HepG2 (cell line): Measurements from ENCODE around the gene SLC17A9. TPM values are rescaled to one million over a fixed set of nuclear protein-coding genes. Genes with fewer than 3 reads are reported as not detected.

Experiments
- BRD4 ChIP-seq: sonication (generic); formaldehyde crosslinking; IDR thresholded peaks from 2 replicates; pipeline ENCODE4 v1.4.0; 2020; ENCODE audit warnings: missing genetic modification reagents
- FOSL1 ChIP-seq: sonication (generic); formaldehyde crosslinking; IDR thresholded peaks from 2 replicates; pipeline ENCODE4 v1.9.0; 2021; ENCODE audit warnings: missing genetic modification reagents, borderline replicate concordance
- FOSL2 ChIP-seq: sonication (generic); formaldehyde crosslinking; IDR thresholded peaks from 2 replicates; pipeline ENCODE4 v1.4.0; 2020; ENCODE audit warnings: missing genetic modification reagents
- HNF1B ChIP-seq: sonication (generic); formaldehyde crosslinking; IDR thresholded peaks from 2 replicates; pipeline ENCODE4 v1.5.1; 2020; ENCODE audit warnings: mild to moderate bottlenecking, moderate library complexity, missing genetic modification reagents
- KMT2A ChIP-seq: sonication (generic); formaldehyde crosslinking; IDR thresholded peaks from 2 replicates; pipeline ENCODE4 v1.4.0; 2020; ENCODE audit warnings: missing genetic modification reagents
- MYC ChIP-seq: sonication (generic); formaldehyde crosslinking; IDR thresholded peaks from 2 replicates; pipeline ENCODE4 v1.9.0; 2021; ENCODE audit warnings: missing genetic modification reagents, borderline replicate concordance
- POLR2G ChIP-seq: fragments of 200-400 bp; formaldehyde crosslinking; IDR thresholded peaks from 2 replicates; pipeline ENCODE4 v1.6.1; 2018; ENCODE audit warnings: mild to moderate bottlenecking, low read depth, low read length, moderate library complexity
- REPIN1 ChIP-seq: sonication (generic); formaldehyde crosslinking; IDR thresholded peaks from 2 replicates; pipeline ENCODE4 v1.8.0; 2022; ENCODE audit warnings: missing genetic modification reagents, low read depth, mild to moderate bottlenecking, borderline replicate concordance
- SIN3A ChIP-seq: IDR thresholded peaks from 2 replicates; pipeline ENCODE4 v1.6.1; 2011; ENCODE audit warnings: low read depth, mild to moderate bottlenecking, control low read depth, low read length, borderline replicate concordance
- TEF ChIP-seq: sonication (generic); formaldehyde crosslinking; IDR thresholded peaks from 2 replicates; pipeline ENCODE4 v1.5.0; 2020; ENCODE audit warnings: missing genetic modification reagents
- TFAP4 ChIP-seq: sonication (generic); IDR thresholded peaks from 2 replicates; pipeline ENCODE4 v1.6.1; 2016; ENCODE audit warnings: low read depth, borderline replicate concordance
- XRCC5 ChIP-seq: fragments of 200-400 bp; formaldehyde crosslinking; optimal IDR thresholded peaks from 2 replicates; pipeline ENCODE3; 2017; ENCODE audit warnings: mild to moderate bottlenecking, low read length
- ZBTB10 ChIP-seq: sonication (generic); formaldehyde crosslinking; IDR thresholded peaks from 2 replicates; pipeline ENCODE4 v1.4.0; 2020; ENCODE audit warnings: missing genetic modification reagents, borderline replicate concordance
- ZMYM2 ChIP-seq: sonication (generic); formaldehyde crosslinking; IDR thresholded peaks from 2 replicates; pipeline ENCODE4 v1.8.0; 2022; ENCODE audit warnings: mild to moderate bottlenecking, missing genetic modification reagents
- ZMYM3 ChIP-seq: sonication (generic); formaldehyde crosslinking; IDR thresholded peaks from 2 replicates; pipeline ENCODE4 v1.5.1; 2020; ENCODE audit warnings: mild to moderate bottlenecking, missing genetic modification reagents
- ZMYM4 ChIP-seq: sonication (generic); formaldehyde crosslinking; IDR thresholded peaks from 2 replicates; pipeline ENCODE4 v1.8.1; 2023; ENCODE audit warnings: mild to moderate bottlenecking, missing genetic modification reagents
- ZNF274 ChIP-seq: sonication (generic); formaldehyde crosslinking; IDR thresholded peaks from 2 replicates; pipeline ENCODE4 v1.5.1; 2020; ENCODE audit warnings: mild to moderate bottlenecking, missing genetic modification reagents
- ZNF331 ChIP-seq: sonication (generic); formaldehyde crosslinking; IDR thresholded peaks from 2 replicates; pipeline ENCODE4 v1.4.0; 2020; ENCODE audit warnings: missing genetic modification reagents
- ZNF430 ChIP-seq: sonication (generic); formaldehyde crosslinking; IDR thresholded peaks from 2 replicates; pipeline ENCODE4 v1.9.0; 2021; ENCODE audit warnings: mild to moderate bottlenecking, missing genetic modification reagents
- ZNF572 ChIP-seq: sonication (generic); formaldehyde crosslinking; IDR thresholded peaks from 2 replicates; pipeline ENCODE4 v1.5.1; 2020; ENCODE audit warnings: mild to moderate bottlenecking, missing genetic modification reagents
- ZNF574 ChIP-seq: sonication (generic); formaldehyde crosslinking; IDR thresholded peaks from 2 replicates; pipeline ENCODE4 v1.4.0; 2020; ENCODE audit warnings: missing genetic modification reagents
- polyA plus RNA-seq, 8 experiments: library from polyadenylated mRNA; depleted of rRNA in 3 of 8; stranded (reverse) in 7 of 8; unstranded in 1 of 8; fragments of >200 nt; fragmentation: Illumina TruSeq in 4 of 8; extraction: Trizol in 4 of 8; gene quantifications; 2 replicates each; pipeline versions ENCODE4 v1.2.1 to v1.2.3, GENCODE V29; 2011 to 2016; ENCODE audit warnings: low read depth in 4 of 8, missing spikeins in 1 of 8, mixed read lengths in 1 of 8; ENCODE audit not compliant: insufficient read depth in 1 of 8
- total RNA-seq, 5 experiments: library from RNA; depleted of rRNA; stranded (reverse); fragments of >200 nt; fragmentation: Illumina TruSeq; extraction: Trizol; gene quantifications; 2 replicates each; pipeline ENCODE4 v1.2.3, GENCODE V29; 2016; ENCODE audit warnings: low read depth in 1 of 5

SLC17A9 gene
- total and polyA plus RNA-seq, 2 of the 13 experiments (the other 11 are each of a cell fraction or from before 2014, with no cell fraction given), result 110 to 191 TPM

- TF ChIP-seq TEF (CRISPR knock-in tag) (0 out of 2 replicates have a peak, but pooled peaks have one; percentile 16), BRD4 (CRISPR knock-in tag) (0 out of 2 replicates have a peak, but pooled peaks have one; percentile 46), POLR2G (peak; percentile 82), ZMYM2 (peak; percentile 93), REPIN1 (CRISPR knock-in tag) (0 out of 2 replicates have a peak, but pooled peaks have one; percentile 6), ZMYM3 (CRISPR knock-in tag) (peak; percentile 59; the same call in 1 of the 2 replicates), FOSL2 (CRISPR knock-in tag) (peak; percentile 96), KMT2A (CRISPR knock-in tag) (0 out of 2 replicates have a peak, but pooled peaks have one; percentile 23), ZNF274 (CRISPR knock-in tag) (peak; percentile 65; the same call in 1 of the 2 replicates), ZMYM4 (CRISPR knock-in tag) (0 out of 2 replicates have a peak, but pooled peaks have one; percentile 32), ZNF572 (CRISPR knock-in tag) (peak; percentile 71; the same call in 1 of the 2 replicates), XRCC5 (peak; percentile 23), FOSL1 (peak; percentile 75), ZNF331 (CRISPR knock-in tag) (0 out of 2 replicates have a peak, but pooled peaks have one; percentile 5), MYC (peak; percentile 57; the same call in 1 of the 2 replicates), HNF1B (CRISPR knock-in tag) (0 out of 2 replicates have a peak, but pooled peaks have one; percentile 58), SIN3A (peak; percentile 78; the same call in 1 of the 2 replicates), ZNF574 (CRISPR knock-in tag) (peak; percentile 72), TFAP4 (peak; percentile 65; the same call in 1 of the 2 replicates), ZNF430 (CRISPR knock-in tag) (peak; percentile 55; the same call in 1 of the 2 replicates), ZBTB10 (CRISPR knock-in tag) (0 out of 2 replicates have a peak, but pooled peaks have one; percentile 27)
Measured at GRCh38 chr20:62923059-62923668, 29.3 kb upstream of the SLC17A9 start (continued).
